GM18508 (cell line): ENCODE measurements around the gene BCAR3.
"Not testable (repeated sequence)": the region's sequence is repeated elsewhere in the genome, so short reads cannot be mapped to it uniquely, and the experiment has no call there.

Experiments used
- ATAC-seq: cut with Tn5 transposase; IDR thresholded peaks from one replicate; pipeline ENCODE4 v1.9.1; 2021; ENCODE audit warnings: moderate number of reproducible peaks; ENCODE audit not compliant: insufficient read depth, unreplicated experiment

BCAR3 gene

DNA sequence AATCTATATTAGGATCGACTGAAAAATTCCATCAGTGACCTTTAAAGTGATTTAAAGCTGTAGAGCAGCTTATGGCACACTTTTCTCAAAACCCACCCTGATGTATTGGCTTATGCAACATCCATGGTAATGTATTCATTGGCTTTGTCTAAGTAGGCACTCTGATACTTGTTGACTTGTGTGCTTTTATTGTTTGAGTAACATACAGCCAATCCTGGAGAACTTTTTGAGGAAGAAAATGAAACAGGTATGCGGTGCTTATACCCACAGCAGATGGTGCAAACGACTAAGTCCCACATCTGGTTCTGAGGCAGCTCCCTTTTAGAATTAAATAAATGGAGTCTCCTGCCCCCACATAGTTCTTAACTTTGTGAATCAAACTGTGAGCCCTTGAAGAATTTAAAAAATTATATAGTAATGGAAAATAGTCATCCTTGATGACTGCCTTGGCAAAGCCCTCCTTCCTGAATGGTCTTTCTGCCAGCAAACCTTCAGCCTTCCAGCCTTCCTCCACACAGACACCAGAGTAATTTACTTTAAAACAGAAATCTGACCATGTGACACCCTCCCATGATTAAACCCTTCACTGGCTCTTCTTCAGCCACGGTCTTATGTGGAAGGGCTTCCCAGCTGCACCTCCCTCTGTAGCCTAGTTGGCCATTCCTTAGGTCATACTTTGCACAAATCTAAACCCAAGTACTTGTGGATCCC lies 116.0 kb downstream of the BCAR3 start:
- no peak for ATAC-seq

DNA sequence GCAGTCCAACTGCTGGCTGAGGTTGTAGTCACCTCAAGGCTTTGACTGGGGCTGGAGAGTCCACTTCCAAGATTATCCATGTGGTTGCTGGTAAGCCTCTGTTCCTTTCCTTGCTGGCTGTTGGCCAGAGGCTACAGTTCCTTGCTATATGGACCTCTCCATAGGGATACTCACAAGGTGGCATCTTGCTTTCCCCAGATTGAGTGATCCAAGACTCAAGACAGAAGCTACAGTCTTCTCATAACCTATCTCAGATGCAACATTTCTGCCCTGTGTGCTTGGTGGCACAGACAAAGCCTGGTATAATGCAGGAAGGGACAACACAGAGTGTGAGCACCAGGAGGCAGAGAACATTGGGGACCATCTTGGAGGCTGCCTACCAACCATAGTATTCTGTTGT lies 121.9 kb downstream of the BCAR3 start:
- no peak for ATAC-seq

DNA sequence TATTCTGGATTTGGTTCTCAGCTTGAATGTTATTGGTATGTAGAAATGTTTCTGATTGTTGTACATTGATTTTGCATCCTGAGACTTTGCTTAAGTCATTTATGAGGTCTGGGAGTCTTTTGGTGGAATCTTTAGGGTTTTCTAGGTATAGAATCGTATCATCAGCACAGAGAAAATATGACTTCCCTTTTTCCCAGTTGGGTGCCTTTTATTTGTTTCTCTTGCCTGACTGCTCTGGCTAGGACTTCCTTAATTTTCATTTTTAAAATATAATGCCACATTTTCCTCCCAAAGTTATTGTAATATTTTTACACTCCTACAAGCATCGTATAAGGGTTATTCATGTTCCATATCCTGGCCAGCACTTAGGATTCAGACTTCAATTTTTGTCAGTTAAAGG lies 122.6 kb downstream of the BCAR3 start:
- ATAC-seq: no peak

DNA sequence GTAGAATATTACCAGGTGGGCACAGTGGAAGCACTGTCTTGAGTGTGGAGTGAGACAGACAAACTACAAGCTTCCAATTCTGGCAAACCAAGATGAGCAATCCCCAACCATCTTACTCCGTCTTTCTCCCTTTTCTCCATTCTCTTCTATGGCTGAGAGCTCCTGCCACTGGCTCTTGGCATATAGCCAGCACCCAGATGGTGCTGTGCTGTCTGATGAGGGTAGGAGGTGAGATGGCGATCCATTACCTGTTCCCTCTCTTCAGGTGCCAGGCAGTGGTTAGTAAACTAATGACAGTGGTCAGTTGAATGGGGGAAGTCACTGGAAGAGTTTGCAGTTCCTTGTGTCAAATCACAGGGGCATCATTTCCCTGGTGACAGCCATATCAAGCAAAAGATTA lies 125.3 kb downstream of the BCAR3 start:
- no peak for ATAC-seq

DNA sequence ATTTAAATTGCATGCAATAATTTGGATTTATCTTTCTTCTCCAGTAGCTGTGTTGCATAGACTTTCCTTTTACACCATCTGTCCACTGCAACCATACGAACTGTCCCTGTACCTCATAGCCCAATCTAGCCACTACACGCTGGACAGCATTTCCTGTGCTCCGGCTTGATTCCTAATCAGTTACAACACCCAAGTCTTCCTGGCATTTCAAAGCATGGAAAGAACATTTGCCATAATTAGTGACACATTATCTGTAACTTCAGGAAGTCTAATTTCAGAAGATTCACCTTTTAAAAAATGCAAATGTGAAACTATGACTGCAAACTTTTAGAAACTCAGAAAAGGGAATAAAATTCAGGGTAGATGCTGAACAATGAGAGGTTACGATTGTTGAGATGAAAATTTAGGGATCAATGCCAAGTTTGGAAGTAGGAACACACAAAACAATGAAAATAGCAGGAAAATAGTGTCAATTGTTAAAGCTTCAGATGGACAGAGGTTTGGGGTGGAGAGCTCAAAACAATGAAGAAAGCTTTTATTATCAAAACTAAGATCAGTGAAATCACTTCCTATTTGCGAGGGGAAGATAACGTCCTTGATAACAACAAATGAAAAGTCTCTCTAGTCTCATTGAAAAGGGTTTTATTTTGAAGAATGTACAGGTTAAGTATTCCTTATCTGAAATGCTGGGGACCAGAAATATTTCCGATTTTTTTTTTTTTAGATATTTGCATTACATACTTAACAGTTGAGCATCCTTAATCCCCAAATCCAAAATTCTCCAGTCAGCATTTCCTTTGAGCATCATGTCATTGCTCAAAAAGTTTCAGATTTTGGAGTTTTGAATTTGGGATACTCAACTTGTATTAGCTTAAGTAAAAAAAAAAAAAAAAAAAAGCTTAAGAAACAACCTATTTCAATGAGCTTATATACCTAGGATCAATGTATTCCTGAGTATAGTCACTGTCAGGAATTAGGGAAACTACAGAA lies 126.5 kb downstream of the BCAR3 start:
- ATAC-seq: no peak

DNA sequence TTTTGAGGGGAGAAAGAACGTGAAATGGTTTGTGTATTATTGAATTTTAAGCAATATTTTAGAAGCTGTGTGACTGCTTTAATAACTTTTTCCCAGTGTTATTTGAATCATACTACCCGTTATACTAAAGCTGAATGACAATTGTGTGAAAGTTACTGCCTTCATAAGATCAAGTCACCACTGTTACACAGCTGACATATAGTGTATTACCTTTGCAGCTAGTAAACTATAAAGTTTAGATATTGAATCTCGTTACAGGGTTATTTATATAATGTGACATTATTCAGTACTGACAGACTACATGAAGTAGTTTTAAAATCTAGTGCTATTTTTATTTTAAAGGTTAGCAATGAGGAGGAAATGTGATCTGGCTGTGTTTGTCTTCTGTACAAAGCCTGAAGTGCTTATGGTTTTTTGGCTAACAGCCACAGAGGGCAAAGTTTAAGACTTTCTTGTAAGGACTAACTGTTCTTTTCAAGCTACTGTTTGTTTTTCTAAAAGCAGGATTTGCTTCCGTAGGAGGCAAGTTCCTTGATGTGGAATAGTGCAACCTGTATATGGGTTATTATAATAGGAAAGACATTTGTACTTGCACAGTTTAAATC lies 127.6 kb downstream of the BCAR3 start:
- not testable (repeated sequence) for ATAC-seq

DNA sequence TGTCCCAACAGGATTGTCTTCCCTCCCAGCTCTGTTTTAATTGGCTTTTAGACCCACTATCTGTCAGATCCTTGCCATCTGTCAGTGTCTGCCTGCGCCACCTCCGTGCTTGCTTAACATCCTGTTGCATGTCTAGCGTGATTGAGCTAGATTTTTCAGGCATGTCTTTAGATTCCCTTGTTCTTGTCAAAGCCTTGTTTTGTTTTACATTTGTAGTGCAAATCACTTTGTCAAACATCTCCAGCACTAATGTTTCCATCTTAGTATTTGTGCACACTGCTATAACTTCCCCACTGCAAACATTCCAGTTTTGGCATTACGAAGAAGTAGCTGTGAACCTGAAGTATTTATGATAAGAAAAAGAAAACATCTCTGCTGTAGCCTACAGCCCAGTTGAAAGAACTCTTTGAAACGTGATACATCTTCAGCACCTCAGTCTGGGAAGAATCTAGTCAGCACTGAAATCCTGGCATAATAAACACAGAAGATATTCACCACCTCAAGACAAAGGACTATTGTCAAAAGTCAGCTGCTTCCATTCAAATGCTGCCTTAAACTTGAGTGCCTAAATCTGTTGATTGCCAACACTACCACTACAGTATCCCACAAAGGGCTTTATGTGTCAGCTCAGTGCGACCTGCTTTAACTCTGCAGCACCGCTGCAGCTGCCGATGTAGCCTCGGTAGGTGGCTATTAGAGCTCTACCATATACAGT lies 128.7 kb downstream of the BCAR3 start:
- no peak for ATAC-seq

DNA sequence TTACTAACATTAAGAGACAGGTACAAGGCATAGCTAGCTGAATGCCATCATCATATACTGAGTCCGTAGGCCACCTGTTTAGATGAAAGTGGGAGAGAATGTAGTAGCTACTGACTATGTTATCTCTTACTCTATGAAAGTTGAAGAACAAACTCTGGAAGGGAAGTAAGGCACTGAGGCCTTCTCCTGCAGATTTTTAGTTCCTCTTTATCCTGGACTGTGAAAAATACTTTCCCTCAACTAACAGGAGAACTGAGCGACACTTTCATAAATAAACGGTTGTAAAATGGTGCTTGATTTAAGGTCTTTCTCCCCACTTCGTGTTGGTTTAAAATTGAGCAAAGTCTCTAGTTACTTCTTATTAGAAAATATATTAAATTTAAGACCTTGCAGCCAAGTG lies 131.8 kb downstream of the BCAR3 start:
- no peak for ATAC-seq

DNA sequence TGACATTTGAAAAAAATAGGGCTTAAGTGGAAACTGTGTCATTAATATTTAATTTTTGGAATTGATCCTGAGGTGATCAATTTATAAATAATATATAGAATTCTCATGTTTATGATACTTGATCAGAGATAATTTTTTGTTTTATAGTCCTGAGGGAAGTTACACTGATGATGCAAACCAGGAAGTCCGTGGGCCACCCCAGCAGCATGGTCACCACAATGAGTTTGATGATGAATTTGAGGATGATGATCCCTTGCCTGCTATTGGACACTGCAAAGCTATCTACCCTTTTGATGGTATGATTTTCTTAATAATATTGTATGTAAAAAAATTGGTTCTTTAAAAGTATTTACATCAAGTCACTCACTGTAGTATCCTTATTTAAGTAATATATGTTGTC lies 132.5 kb downstream of the BCAR3 start:
- ATAC-seq: no peak

DNA sequence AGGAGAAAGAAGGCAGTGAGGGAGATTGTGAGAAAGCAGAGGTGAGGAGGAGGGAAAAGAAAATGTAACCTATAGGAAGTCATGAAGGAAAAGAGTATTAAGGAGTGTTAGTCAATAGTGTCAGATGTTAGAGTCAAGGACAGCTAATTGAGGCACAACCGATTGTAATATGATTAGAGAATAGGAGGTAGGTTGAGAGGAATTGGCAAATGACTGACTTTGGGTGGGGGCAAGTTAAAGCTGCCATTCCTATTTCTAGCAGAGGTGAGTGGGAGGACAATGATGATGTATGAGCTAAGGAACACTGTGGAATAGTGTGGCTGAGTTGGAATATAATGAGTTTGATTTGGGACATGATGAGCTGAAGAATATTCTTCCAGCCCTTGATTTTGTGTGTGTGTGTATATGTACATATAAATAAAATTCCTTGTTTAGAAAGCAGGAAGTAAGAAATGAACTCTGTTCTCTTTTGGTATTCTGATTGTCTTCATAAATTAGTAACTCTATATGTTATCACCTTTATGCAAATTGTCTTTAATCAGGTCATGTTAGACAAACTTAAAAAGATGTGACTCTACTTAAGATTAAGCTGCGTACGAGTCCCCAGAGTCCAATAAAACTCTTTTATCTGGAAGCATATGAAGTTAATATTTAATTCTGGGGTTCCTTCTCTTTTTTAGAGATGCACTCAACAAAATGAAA lies 135.3 kb downstream of the BCAR3 start:
- no peak for ATAC-seq

DNA sequence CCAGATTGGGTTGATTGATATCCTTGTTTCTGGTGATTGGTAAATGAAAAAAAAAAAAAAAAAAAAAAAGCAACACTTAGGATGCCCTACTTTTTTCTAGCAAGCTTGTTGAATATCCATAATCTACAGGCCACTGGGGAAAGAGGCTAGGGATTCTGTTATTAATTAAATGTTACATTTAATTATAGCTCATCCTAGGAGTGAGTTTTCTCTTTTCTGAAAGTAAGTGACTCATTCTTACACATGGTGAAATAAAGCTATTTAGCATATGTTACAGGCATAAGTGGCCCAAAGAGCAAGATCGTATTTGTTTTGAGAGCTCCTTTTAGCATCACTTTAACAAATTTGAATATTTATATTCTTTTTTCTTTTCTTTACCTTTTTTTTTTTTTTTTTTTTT lies 139.2 kb downstream of the BCAR3 start:
- ATAC-seq: no peak

DNA sequence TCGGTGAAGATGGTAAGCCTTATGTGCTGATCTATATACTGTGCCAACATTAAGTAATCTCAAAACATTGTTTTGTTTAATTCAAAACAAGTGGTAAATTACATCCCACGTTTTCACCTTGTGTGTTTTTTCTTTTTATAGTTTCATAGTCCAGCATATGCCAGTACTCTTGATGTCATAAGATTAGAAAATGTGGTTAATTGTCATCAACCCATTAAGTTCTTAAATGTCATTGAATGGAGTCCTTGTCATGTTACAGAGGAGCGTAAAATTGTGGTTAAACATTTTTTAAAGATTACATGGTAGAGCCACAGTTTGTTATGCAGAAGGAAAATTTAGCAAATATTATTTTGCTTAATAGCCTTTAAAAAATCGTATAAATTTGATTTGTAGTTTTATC lies 140.6 kb downstream of the BCAR3 start:
- no peak for ATAC-seq

DNA sequence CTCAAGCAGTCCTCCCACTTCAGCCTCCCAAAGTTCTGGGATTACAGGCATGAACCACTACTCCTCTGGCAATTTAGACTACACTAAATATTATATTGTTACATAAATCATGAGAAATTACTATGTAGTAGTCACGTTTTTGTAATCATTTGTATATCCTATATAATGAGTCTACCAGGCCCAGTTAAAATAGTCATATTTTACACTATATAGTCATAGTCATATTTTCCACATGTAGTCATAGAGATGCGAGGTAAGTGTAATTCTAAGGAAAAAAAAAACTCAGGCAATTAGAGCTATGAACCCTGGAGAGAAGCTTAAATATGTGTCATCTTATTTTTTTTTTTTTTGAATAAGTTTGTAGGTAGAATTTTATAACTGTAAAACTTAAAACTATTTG lies 143.7 kb downstream of the BCAR3 start:
- ATAC-seq: no peak

DNA sequence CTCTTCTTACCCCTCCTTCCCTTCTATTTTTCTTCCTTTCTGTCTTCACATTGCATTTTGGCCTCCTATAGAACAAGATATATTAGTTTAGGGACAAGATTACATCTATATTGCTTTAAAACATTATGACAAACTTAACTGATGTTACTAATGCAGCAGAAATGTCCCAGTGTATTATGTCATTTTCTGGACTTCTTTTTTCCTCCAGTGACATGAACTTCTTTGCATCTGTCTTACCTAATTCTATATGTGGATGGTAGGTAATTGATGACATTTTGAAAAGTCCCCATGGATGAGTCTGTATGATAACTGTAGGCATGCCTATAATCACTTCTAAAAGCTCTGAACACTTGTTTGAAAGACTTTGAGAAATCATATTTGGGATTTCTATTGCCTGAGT lies 144.2 kb downstream of the BCAR3 start:
- ATAC-seq: no peak

DNA sequence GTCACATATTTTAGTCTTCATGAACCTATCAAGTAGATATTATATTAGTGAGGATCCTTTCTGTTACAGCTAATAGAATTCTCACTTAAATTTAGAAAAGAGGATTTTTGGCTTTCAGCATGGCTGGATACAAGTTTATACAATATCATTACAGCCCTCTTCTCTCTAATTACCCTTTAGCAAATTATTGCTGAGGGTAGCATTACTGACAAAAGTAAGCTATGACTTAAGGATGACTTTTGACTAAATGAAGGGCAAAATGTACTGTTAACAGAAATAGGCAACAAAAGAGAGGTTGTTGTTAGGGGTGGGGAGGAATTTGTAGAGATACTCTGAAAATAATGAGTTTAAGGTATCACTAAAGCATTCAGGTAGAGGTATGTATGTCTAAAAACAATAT lies 148.0 kb downstream of the BCAR3 start:
- ATAC-seq: no peak

DNA sequence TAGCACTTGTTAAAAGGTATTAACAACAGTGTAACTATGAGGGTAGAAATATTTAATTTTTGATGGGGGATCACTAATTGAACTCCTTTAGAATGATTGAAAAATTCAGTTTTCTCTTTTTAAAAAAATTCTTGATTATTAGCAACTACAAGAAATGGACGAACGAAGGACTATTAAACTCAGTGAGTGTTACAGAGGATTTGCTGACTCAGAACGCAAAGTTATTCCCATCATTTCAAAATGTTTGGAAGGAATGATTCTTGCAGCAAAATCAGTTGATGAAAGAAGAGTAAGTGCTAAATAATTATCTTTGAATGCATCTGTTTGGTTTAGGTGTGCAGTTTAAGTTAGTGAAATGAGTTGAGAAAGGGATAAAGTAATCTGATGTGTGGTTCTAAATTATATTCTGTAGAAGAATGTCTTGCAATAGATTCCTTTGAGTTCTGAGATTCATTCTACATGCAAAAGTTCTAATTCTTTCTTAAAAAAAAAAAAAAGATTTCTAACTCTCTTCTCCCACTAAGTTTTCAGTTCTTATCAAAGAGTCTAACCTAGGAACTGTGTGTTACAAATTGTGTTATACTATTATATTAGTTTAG lies 148.8 kb downstream of the BCAR3 start:
- no peak for ATAC-seq

DNA sequence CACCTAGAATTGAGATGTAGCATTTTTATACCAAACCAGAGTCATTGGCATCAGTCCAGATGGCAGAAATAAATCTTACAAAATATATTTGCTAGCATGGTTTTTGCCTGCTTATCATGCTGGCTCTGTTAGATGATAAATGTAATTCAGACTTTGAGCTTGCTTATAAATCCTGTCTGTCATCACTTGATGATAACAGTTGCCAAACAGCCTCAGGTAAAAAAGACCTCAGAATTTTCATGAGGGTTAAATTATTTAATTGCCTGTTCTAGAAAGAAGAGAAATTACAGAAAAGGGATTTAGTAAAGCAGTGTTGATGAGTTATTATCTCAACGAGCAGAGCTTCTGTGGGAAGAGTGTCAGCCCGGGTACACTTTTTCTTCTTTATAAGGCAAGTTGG lies 150.4 kb downstream of the BCAR3 start:
- no peak for ATAC-seq

DNA sequence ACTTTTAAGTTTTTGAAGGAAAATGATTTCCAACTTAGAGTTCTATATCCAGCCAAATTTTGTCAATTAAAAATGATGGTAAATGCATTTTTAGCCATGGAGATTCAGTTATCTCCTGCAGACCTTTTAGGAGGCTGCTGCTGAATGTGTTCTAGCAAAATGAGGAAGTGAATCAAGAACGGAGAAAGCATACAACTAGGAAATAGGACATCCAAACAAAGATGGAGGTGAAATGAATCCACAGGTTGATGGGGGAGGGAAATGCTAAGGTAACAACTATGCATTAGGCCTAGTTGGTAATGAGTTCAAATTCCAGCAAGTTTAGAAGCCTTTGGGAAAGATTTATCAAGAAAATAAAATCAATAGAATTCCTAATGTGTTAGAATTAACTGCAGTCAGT lies 153.2 kb downstream of the BCAR3 start:
- no peak for ATAC-seq

DNA sequence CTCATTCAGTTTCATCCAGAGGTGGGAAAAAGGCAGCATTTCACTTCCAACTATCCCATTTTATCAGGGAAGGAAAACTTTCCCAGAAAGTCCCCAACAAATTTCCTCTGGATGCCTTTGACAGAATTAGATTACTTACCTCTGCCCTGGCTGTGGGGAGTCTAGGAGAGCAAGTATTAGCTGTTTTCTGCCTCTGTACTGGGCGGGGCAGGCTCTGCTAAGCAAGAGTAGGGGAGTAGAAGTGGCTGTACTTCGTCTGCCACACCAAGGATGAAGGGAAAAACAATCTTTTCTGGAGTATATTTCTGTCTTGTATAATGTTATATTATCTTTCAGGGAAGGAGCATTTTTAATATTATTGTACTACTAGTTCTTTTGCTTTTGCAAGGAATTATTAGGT lies 155.2 kb downstream of the BCAR3 start:
- no peak for ATAC-seq

DNA sequence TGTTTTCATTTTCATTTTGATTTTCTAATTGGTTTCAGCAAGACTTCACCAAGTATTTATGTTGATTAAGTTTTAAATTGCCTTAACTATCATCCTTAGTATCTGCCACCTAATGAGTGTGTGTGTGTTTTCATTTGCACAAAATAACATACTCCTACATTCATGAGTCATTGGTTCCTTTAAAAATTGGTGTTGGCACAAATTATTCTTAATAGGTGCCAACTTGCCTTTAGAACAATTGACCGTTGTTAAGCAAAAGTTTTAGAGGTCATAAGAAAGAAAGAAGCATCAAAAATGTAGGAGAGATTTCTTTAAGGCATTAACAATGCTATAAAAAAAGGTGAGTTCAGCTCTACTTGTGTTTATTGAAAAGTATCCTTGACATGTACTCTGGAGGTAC lies 156.2 kb downstream of the BCAR3 start:
- no peak for ATAC-seq
